NT2/D1 (cell line): Measurements from ENCODE around the gene TBC1D5.

Experiments used
- SUZ12 ChIP-seq: IDR thresholded peaks from 2 replicates; pipeline ENCODE4 v1.6.1; 2011; ENCODE audit not compliant: insufficient read length, insufficient read depth; ENCODE audit errors: extremely low read depth
- ZNF274 ChIP-seq: IDR thresholded peaks from 2 replicates; pipeline ENCODE4 v1.6.1; 2011; ENCODE audit warnings: mild to moderate bottlenecking, low read depth, low read length

GRCh38 chr3:17349093-17349492 lies 393.3 kb downstream of the TBC1D5 start:
- TF ChIP-seq ZNF274 (no peak), SUZ12 (no peak)
